ENCODE results near the gene RAPGEF2. TPM values are rescaled to one million over a fixed set of nuclear protein-coding genes. Genes with fewer than 3 reads are reported as not detected.

Gene RAPGEF2
- total RNA-seq, 1 experiment from 2014 or later = 17.6 TPM

GRCh38 chr4:159326480-159326879, 223.6 kb downstream of the RAPGEF2 start:
- intact Hi-C loops (cut with micrococcal nuclease; ENCODE audit: unreplicated experiment) (no loop called here), in situ Hi-C loops (cut with HindIII; ENCODE audit: low pct_unique_long_range_greater_than_20kb, low sequenced_read_pairs) (no loop called here)
- Histone ChIP-seq H3K27me3 (ENCODE audit: control insufficient read depth, insufficient read depth, low read length) (no peaks in the 10 kb centered on the region), H3K9me3 (ENCODE audit: control insufficient read depth, insufficient read depth, low read depth, low read length) (no peaks in the 10 kb centered on the region), H3K4me3 (ENCODE audit: low read depth in 2 of 2, low read length in 2 of 2) (no peak overlapping the region), H3K36me3 (ENCODE audit: control insufficient read depth, insufficient read depth, low read length) (no peaks in the 10 kb centered on the region), H3K4me1 (ENCODE audit: control insufficient read depth, insufficient read depth, low read length) (no peaks in the 10 kb centered on the region), H3K27ac (ENCODE audit: low read length) (no peak overlapping the region)
- no peak for DNase-seq (ENCODE audit: low read depth, low spot score)
- ChIA-PET CTCF (no interaction called here), POLR2A (no interaction called here)
- ATAC-seq = no peak
- TF ChIP-seq, protein P1, sequence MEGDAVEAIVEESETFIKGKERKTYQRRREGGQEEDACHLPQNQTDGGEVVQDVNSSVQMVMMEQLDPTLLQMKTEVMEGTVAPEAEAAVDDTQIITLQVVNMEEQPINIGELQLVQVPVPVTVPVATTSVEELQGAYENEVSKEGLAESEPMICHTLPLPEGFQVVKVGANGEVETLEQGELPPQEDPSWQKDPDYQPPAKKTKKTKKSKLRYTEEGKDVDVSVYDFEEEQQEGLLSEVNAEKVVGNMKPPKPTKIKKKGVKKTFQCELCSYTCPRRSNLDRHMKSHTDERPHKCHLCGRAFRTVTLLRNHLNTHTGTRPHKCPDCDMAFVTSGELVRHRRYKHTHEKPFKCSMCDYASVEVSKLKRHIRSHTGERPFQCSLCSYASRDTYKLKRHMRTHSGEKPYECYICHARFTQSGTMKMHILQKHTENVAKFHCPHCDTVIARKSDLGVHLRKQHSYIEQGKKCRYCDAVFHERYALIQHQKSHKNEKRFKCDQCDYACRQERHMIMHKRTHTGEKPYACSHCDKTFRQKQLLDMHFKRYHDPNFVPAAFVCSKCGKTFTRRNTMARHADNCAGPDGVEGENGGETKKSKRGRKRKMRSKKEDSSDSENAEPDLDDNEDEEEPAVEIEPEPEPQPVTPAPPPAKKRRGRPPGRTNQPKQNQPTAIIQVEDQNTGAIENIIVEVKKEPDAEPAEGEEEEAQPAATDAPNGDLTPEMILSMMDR (IDR thresholded peaks at IDR 0.05) = no peak
- BruUV-seq (replicated peaks) = no TSS peak

DNA sequence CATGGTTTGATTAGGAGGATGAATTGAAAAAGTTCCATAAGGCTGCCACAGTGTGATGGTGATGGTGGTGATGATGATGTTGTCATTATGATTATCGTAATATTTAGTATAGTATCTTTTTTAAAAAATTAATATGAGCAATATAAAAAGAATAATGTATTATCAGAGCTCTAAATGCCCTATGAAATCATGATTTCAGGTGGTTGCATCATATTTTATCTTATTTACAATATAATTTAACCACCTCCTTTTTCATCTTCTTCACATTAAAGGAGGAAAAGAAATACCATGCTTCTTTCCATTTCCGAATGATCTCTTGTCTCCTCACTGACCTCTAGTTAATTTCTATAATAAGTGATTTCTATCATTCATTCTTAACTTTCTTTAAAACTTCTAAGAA, 225.9 kb downstream of the RAPGEF2 start:
- ATAC-seq = no peak
- H3K27ac ChIP-seq (ENCODE audit: low read length) = no peak overlapping the region
- CTCF ChIA-PET = no interaction called here

More for the DNA sequence above, 225.9 kb downstream of the RAPGEF2 start:
- intact Hi-C loops (cut with micrococcal nuclease; ENCODE audit: unreplicated experiment) = no loop called here
- H3K9me3 ChIP-seq (ENCODE audit: control insufficient read depth, insufficient read depth, low read depth, low read length) = no peaks in the 10 kb centered on the region
- H3K4me1 ChIP-seq (ENCODE audit: control insufficient read depth, insufficient read depth, low read length) = no peaks in the 10 kb centered on the region
- no TSS peak for BruUV-seq (replicated peaks)
- in situ Hi-C loops (cut with HindIII; ENCODE audit: low pct_unique_long_range_greater_than_20kb, low sequenced_read_pairs) = no loop called here
- TF ChIP-seq SIN3A (IDR thresholded peaks at IDR 0.05; ENCODE audit: borderline replicate concordance, insufficient read depth, low read depth, low read length) = no peak
- TF ChIP-seq POLR2AphosphoS5 (IDR thresholded peaks at IDR 0.05; ENCODE audit: low read depth, low read length) = no peak
- TF ChIP-seq, protein P1 (IDR thresholded peaks at IDR 0.05) = no peak
- TF ChIP-seq REST (IDR thresholded peaks at IDR 0.05; ENCODE audit: insufficient read depth in 1 of 2, low read depth in 2 of 2, low read length in 1 of 2) = no peak
- no peak for TF ChIP-seq TCF7L2 (IDR thresholded peaks at IDR 0.05; ENCODE audit: low read depth, low read length)
- DNase-seq (ENCODE audit: low read depth, low spot score) = no peak
- H3K4me3 ChIP-seq (ENCODE audit: low read depth in 2 of 2, low read length in 2 of 2) = no peak overlapping the region
- POLR2A ChIA-PET = no interaction called here
- H3K36me3 ChIP-seq (ENCODE audit: control insufficient read depth, insufficient read depth, low read length) = no peaks in the 10 kb centered on the region
- H3K27me3 ChIP-seq (ENCODE audit: control insufficient read depth, insufficient read depth, low read length) = no peaks in the 10 kb centered on the region

Measured in Panc1 (cell line).